Measurements from ENCODE around the gene DPP6.

DPP6 gene

DNA sequence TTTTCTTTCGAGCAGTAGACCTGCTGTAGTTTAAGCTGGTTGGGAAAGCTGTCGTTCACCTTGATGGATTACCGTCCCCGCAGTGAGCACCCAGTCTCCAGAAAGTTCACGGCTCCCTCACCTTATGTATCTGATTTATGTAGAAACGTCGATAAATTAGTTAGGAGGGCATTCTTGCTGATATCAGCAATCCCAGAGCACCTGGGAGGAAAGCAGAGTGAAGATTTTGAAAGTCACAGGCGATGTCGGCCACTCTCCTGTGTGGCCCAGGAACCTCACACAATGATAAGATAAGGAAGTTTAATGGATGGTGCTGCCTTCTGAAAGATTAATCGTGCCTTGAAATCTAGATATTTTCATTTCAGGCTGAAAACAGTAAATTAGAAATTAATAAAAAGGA, 336.8 kb downstream of the DPP6 start:
- ChIA-PET POLR2A (no interaction called here), CTCF (no interaction called here)
- DNase-seq (ENCODE audit: extremely low spot score), result no peak
- TF ChIP-seq SP1 (IDR thresholded peaks at IDR 0.05) (no peak), FOXA1 (IDR thresholded peaks at IDR 0.05) (no peak), SUZ12 (IDR thresholded peaks at IDR 0.05) (no peak), HDGF (IDR thresholded peaks at IDR 0.05; ENCODE audit: borderline replicate concordance) (no peak), L3MBTL2 (conservative IDR thresholded peaks at IDR 0.05) (no peak), FOXM1 (IDR thresholded peaks at IDR 0.05; ENCODE audit: borderline replicate concordance) (no peak), ARNT (IDR thresholded peaks at IDR 0.05) (no peak), TARDBP (IDR thresholded peaks at IDR 0.05) (no peak), BHLHE40 (IDR thresholded peaks at IDR 0.05; ENCODE audit: borderline replicate concordance) (no peak), FOXK2 (IDR thresholded peaks at IDR 0.05) (no peak), ZNF384 (IDR thresholded peaks at IDR 0.05) (no peak), LEF1 (IDR thresholded peaks at IDR 0.05; ENCODE audit: borderline replicate concordance) (no peak), NFRKB (IDR thresholded peaks at IDR 0.05) (no peak), ELF4 (IDR thresholded peaks at IDR 0.05) (no peak), CTBP1 (IDR thresholded peaks at IDR 0.05; ENCODE audit: borderline replicate concordance) (no peak)
- TF ChIP-seq, protein P1, sequence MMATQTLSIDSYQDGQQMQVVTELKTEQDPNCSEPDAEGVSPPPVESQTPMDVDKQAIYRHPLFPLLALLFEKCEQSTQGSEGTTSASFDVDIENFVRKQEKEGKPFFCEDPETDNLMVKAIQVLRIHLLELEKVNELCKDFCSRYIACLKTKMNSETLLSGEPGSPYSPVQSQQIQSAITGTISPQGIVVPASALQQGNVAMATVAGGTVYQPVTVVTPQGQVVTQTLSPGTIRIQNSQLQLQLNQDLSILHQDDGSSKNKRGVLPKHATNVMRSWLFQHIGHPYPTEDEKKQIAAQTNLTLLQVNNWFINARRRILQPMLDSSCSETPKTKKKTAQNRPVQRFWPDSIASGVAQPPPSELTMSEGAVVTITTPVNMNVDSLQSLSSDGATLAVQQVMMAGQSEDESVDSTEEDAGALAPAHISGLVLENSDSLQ (IDR thresholded peaks at IDR 0.05), result no peak

DNA sequence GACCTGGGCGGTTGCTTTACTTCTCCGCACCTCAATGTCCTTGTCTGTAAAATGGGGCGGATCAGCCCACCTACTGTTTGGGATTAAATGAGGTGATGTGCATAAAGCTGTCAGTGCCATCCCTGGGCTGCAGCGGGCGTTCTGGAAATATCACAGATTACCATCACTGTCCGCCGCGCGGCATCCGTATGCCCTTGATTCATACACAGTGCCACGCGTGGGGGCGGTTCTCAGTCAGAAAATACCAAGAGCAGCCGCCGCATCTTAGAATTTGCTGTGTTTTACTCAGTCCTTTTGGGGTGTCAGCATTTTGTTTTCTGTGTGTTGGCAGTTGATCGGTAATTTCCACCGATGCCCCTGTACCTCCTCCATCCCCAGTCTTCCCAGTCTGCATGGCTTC, 338.8 kb downstream of the DPP6 start:
- CTCF ChIA-PET, result no interaction called here
- POLR2A ChIA-PET, result no interaction called here
- TF ChIP-seq TARDBP (IDR thresholded peaks at IDR 0.05) (no peak), L3MBTL2 (conservative IDR thresholded peaks at IDR 0.05) (no peak), HDGF (IDR thresholded peaks at IDR 0.05; ENCODE audit: borderline replicate concordance) (no peak), CTBP1 (IDR thresholded peaks at IDR 0.05; ENCODE audit: borderline replicate concordance) (no peak)
- DNase-seq (ENCODE audit: extremely low spot score), result no peak

DNA sequence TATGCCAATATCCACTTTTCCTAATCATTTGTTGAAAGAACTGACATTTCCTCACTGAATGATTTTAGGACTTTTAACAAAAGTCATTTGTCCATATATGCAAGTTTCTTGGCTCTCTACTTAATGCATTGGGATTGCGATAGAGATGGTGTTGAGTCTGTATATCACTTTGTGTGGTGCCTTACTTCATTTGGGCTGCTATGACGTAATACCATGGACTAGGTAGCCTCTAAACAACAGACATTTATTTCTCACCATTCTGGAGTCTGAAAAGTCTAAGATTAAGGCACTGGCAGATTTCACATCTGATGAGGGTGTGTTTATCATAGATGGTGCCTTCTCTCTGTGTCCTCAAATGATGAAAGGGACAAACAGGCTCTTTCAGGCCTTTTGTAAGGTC, 342.6 kb downstream of the DPP6 start:
- no peak for DNase-seq (ENCODE audit: extremely low spot score)
- no peak for TF ChIP-seq ELF4 (IDR thresholded peaks at IDR 0.05)
- TF ChIP-seq LEF1 (IDR thresholded peaks at IDR 0.05; ENCODE audit: borderline replicate concordance), result no peak
- TF ChIP-seq TARDBP (IDR thresholded peaks at IDR 0.05), result no peak
- TF ChIP-seq FOXK2 (IDR thresholded peaks at IDR 0.05), result no peak
- TF ChIP-seq BHLHE40 (IDR thresholded peaks at IDR 0.05; ENCODE audit: borderline replicate concordance), result no peak
- TF ChIP-seq, protein P1 (IDR thresholded peaks at IDR 0.05), result no peak
- ChIA-PET POLR2A (no interaction called here), CTCF (no interaction called here)

DNA sequence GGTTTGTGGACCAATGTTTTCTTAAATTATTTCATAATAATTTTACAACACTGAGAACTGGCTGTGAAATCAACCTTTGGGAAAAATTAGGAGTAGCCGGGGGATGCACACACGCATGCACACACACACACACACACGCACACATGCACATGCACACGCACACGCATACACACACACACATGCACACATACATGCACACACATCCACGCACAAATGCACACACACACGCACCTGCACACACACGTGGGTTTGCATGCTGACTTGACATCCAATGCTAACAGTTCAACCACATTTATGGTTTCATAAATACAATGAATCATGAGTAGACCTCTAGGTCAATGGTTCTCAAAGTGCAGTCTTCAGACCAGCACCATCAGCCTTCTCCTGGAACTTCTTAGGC, 354.1 kb downstream of the DPP6 start:
- POLR2A ChIA-PET, result no interaction called here
- CTCF ChIA-PET, result no interaction called here
- DNase-seq (ENCODE audit: extremely low spot score), result no peak
- TF ChIP-seq CTBP1 (IDR thresholded peaks at IDR 0.05; ENCODE audit: borderline replicate concordance) (no peak), TARDBP (IDR thresholded peaks at IDR 0.05) (no peak), SUZ12 (IDR thresholded peaks at IDR 0.05) (no peak), FOXA1 (IDR thresholded peaks at IDR 0.05) (no peak)

DNA sequence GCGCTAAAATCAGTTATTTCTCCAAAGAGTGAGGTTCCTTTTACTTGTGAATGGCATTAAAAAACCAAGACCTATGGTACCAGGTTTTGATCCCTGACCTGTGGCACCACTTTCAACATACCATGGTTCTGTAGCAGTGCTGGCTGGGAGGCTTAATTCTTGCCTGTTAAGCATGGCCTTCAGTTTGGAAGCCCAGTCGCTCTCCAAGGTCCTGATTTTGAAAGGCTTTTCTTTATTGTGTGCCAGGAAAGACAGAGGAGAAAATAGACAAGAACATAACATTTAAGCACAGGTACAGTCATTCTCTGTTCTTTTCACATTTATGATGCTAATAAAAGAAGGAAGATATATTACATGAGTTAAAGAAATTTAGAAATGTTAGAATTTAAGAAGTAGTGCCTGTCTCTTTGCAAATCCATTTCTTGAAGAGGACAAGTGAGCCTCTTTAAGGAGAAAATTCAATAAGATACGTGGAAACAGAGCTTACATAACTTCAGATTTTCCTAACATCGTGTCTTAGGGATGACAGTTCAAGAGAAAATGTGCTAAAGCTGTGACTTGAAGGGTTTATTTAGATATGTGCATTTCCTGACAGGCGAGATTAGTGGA, 357.6 kb downstream of the DPP6 start:
- no peak for TF ChIP-seq ARNT (IDR thresholded peaks at IDR 0.05)
- peak; percentile 24 for DNase-seq (ENCODE audit: extremely low spot score)
- ChIA-PET CTCF (no interaction called here), POLR2A (no interaction called here)

DNA sequence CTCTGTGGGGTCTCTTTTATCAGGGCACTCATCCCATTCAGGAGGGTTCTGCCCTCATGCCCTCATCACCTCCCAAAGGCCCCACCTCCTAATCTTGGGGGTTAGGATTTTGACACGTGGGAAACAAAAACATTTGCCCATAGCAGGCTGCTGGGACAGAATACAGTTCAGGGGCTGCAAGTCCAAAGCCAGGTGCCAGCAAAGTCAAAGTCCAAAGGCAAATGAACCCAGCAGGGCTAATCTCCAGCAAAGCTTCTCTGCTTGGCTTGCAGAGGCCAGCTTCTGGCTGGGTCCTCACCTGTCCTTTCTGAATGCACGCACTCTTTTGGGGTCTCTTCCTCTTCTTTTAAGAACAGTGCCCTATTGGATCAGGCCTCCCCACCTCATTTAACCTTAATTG, 359.9 kb downstream of the DPP6 start:
- TF ChIP-seq LEF1 (IDR thresholded peaks at IDR 0.05; ENCODE audit: borderline replicate concordance) (no peak), FOXK2 (IDR thresholded peaks at IDR 0.05) (no peak), CTBP1 (IDR thresholded peaks at IDR 0.05; ENCODE audit: borderline replicate concordance) (no peak), NFRKB (IDR thresholded peaks at IDR 0.05) (no peak), BHLHE40 (IDR thresholded peaks at IDR 0.05; ENCODE audit: borderline replicate concordance) (no peak), ARNT (IDR thresholded peaks at IDR 0.05) (no peak), SUZ12 (IDR thresholded peaks at IDR 0.05) (no peak), HDGF (IDR thresholded peaks at IDR 0.05; ENCODE audit: borderline replicate concordance) (no peak), TARDBP (IDR thresholded peaks at IDR 0.05) (no peak), L3MBTL2 (conservative IDR thresholded peaks at IDR 0.05) (no peak), ZNF384 (IDR thresholded peaks at IDR 0.05) (no peak), ELF4 (IDR thresholded peaks at IDR 0.05) (no peak)
- TF ChIP-seq, protein P1 (IDR thresholded peaks at IDR 0.05), result no peak
- POLR2A ChIA-PET, result no interaction called here
- CTCF ChIA-PET, result no interaction called here
- DNase-seq (ENCODE audit: extremely low spot score), result no peak

DNA sequence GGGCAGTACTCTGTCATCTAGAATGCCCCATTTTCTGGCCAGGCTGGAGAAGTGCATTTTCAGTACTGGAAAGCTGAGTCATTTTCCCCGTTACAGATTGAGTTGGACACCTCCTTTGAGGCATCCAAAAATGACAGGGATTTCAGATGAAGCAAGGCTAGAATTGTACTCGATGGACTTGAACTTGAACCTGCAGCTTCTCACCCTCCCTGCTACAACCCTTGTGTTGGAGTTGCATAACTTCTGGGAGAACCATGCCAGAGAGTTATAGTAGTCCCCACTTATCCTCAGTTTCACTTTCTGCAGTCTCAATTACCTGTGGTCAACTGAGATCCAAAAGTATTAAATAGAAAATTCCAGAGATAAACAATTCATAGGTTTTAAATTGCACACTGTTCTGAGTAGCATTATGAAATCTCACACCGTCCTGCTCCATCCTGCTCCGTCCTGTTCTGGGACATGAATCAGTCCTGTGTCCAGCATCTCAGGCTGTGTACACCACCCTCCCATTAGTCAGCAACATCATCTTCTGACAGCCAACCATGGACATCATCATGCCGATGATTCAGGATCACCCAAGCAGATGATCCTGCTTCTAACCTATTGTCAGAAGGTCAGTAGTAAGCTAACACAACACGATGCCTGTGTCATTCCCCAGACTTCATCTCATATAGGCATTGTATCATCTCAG, 363.7 kb downstream of the DPP6 start:
- POLR2A ChIA-PET, result no interaction called here
- no peak for TF ChIP-seq L3MBTL2 (conservative IDR thresholded peaks at IDR 0.05)
- no peak for TF ChIP-seq ELF4 (IDR thresholded peaks at IDR 0.05)
- no peak for TF ChIP-seq FOXK2 (IDR thresholded peaks at IDR 0.05)
- no peak for TF ChIP-seq FOXM1 (IDR thresholded peaks at IDR 0.05; ENCODE audit: borderline replicate concordance)
- TF ChIP-seq LEF1 (IDR thresholded peaks at IDR 0.05; ENCODE audit: borderline replicate concordance), result no peak
- TF ChIP-seq SUZ12 (IDR thresholded peaks at IDR 0.05), result no peak
- TF ChIP-seq ZNF384 (IDR thresholded peaks at IDR 0.05), result no peak
- TF ChIP-seq SP1 (IDR thresholded peaks at IDR 0.05), result no peak
- TF ChIP-seq FOXA1 (IDR thresholded peaks at IDR 0.05), result no peak
- no peak for TF ChIP-seq NFRKB (IDR thresholded peaks at IDR 0.05)
- no peak for TF ChIP-seq ARNT (IDR thresholded peaks at IDR 0.05)
- TF ChIP-seq BHLHE40 (IDR thresholded peaks at IDR 0.05; ENCODE audit: borderline replicate concordance), result no peak
- TF ChIP-seq, protein P1 (IDR thresholded peaks at IDR 0.05), result no peak
- no peak for TF ChIP-seq HDGF (IDR thresholded peaks at IDR 0.05; ENCODE audit: borderline replicate concordance)
- TF ChIP-seq CTBP1 (IDR thresholded peaks at IDR 0.05; ENCODE audit: borderline replicate concordance), result no peak
- no peak for TF ChIP-seq TARDBP (IDR thresholded peaks at IDR 0.05)
- DNase-seq (ENCODE audit: extremely low spot score), result no peak
- CTCF ChIA-PET, result no interaction called here

Measured in HEK293T (cell line).